Fibroblast of skin of right biceps (primary cell): ENCODE data around the gene SETMAR.
"Not testable (repeated sequence)": the region's sequence is repeated elsewhere in the genome, so short reads cannot be mapped to it uniquely, and the experiment has no call there.

ENCODE experiments used
- DNase-seq: peaks from one replicate; pipeline ENCODE4 v3.0.0-alpha.2; 2013

The SETMAR gene

GRCh38 chr3:4303187-4304123 is at the start of gene SETMAR:
Gene SETMAR, plus strand, starts transcription at chr3:4303369. Its CDS starts 2 bp downstream, at chr3:4303371.
- DNase-seq: peak; percentile 88

- DNase-seq: no peak
These were observed 41.8 kb upstream of the SETMAR start for GRCh38 chr3:4261406-4261805.

- DNase-seq: no peak
These were observed 39.1 kb upstream of the SETMAR start for GRCh38 chr3:4264040-4264439.

- DNase-seq: no peak
These were observed 32.4 kb upstream of the SETMAR start for GRCh38 chr3:4270720-4271119.

- DNase-seq: peak; percentile 27
These were observed 31.3 kb upstream of the SETMAR start for GRCh38 chr3:4271834-4272233.

- DNase-seq: no peak
These were observed 23.6 kb upstream of the SETMAR start for GRCh38 chr3:4279516-4280105.

- no peak for DNase-seq
These were observed 21.2 kb upstream of the SETMAR start for GRCh38 chr3:4281991-4282390.

GRCh38 chr3:4284865-4285264 is 18.3 kb upstream of the SETMAR start:
- no peak for DNase-seq

- no peak for DNase-seq
These were observed 14.1 kb upstream of the SETMAR start for GRCh38 chr3:4289044-4289443.

- DNase-seq: peak; percentile 34
These were observed 12.8 kb upstream of the SETMAR start for GRCh38 chr3:4290272-4290893.

GRCh38 chr3:4292301-4292700 is 10.9 kb upstream of the SETMAR start:
- no peak for DNase-seq

GRCh38 chr3:4294616-4295327 is 8.4 kb upstream of the SETMAR start:
- no peak for DNase-seq

- not testable (repeated sequence) for DNase-seq
These were observed 6.7 kb upstream of the SETMAR start for GRCh38 chr3:4296454-4296853.

GRCh38 chr3:4297486-4297885 is 5.7 kb upstream of the SETMAR start:
- no peak for DNase-seq

GRCh38 chr3:4302747-4303146 is 422 bp upstream of the SETMAR start:
- no peak for DNase-seq

- not testable (repeated sequence) for DNase-seq
These were observed 2.0 kb downstream of the SETMAR start for GRCh38 chr3:4305210-4305609.

GRCh38 chr3:4306091-4306490 is 2.9 kb downstream of the SETMAR start:
- no peak for DNase-seq

- peak; percentile 13 for DNase-seq
These were observed 3.7 kb downstream of the SETMAR start for GRCh38 chr3:4306860-4307259.

- no peak for DNase-seq
These were observed 6.4 kb downstream of the SETMAR start for GRCh38 chr3:4309491-4310128.

- no peak for DNase-seq
These were observed 7.8 kb downstream of the SETMAR start for GRCh38 chr3:4310971-4311370.

- DNase-seq: no peak
These were observed 8.3 kb downstream of the SETMAR start for GRCh38 chr3:4311496-4311895.

GRCh38 chr3:4313606-4314293 is 10.6 kb downstream of the SETMAR start:
- DNase-seq: peak; percentile 55
